ENCODE results near the gene RING1.

The RING1 gene

DNA sequence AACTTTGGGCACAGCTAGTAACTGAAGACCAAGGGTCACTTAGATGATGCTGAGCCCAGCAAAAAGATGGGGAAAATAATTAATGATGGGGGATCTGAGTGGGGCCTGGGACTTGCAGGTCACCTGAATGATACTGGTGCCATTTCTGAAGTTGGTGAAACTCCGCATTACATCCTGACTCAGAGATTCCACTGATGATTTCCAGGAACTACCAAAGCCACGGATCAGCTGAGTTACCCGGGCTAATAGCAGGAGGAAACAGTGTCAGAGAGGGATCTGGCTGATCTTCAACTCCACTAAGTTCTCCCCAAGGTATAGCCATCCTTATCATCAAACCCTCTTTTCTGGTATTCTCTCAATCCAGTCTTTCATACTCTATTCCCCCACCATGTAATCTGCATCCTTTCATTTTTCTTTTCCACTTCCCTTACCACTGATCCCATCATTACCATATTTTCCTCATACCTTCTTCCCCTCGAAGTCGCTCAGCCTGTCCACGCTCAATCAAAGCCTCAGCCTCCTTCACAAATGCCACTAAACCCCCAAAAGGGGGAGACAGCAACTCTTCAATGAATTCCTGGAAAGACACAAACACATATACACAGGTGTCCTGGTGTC lies 43.2 kb downstream of the RING1 start:
- Histone ChIP-seq H3K9me3 (ENCODE audit: control insufficient read depth in 2 of 2, low read length in 2 of 2) (no peaks in the 10 kb centered on the region), H3K27me3 (ENCODE audit: control insufficient read depth in 1 of 2, insufficient read depth in 2 of 2, low read length in 2 of 2) (no peaks in the 10 kb centered on the region), H3K4me1 (ENCODE audit: control insufficient read depth, insufficient read depth, low read length) (peaks cover 26% of the 10 kb centered on the region), H3K4me3 (ENCODE audit: low read length in 2 of 2) (no peak overlapping the region), H3K9ac (ENCODE audit: low read length in 2 of 2) (no peak overlapping the region), H3K36me3 (ENCODE audit: control insufficient read depth in 2 of 2, insufficient read depth in 2 of 2, low read length in 2 of 2) (peaks cover 0 to 6% of the 10 kb centered on the region in 2 donors), H3K27ac (ENCODE audit: low read length) (no peak overlapping the region)

DNA sequence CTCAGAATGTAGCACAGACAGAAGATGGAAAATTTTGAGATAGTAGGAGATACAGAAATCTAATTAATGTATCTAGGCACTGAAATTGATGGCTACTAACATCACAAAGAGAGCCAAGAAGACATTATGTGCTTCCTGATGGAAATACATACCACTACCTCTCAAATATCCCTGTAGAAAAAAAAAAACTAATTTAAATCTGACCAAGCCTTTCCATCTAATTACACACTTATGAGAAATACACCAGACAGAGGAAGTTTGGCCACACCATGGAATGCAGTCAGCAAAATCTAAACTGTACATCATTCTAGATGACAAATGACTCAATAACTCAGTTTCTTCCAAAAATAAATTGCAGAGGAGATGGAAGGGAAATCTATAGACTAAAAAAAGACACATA lies 44.5 kb downstream of the RING1 start:
- peaks cover 26% of the 10 kb centered on the region for H3K4me1 ChIP-seq (ENCODE audit: control insufficient read depth, insufficient read depth, low read length)
- H3K36me3 ChIP-seq (ENCODE audit: control insufficient read depth in 2 of 2, insufficient read depth in 2 of 2, low read length in 2 of 2) = peaks cover 0 to 6% of the 10 kb centered on the region in 2 donors
- no peak overlapping the region for H3K4me3 ChIP-seq (ENCODE audit: low read length in 2 of 2)
- H3K9me3 ChIP-seq (ENCODE audit: control insufficient read depth in 2 of 2, low read length in 2 of 2) = no peaks in the 10 kb centered on the region
- no peak overlapping the region for H3K9ac ChIP-seq (ENCODE audit: low read length in 2 of 2)
- H3K27me3 ChIP-seq (ENCODE audit: control insufficient read depth in 1 of 2, insufficient read depth in 2 of 2, low read length in 2 of 2) = no peaks in the 10 kb centered on the region
- H3K27ac ChIP-seq (ENCODE audit: low read length) = no peak overlapping the region

DNA sequence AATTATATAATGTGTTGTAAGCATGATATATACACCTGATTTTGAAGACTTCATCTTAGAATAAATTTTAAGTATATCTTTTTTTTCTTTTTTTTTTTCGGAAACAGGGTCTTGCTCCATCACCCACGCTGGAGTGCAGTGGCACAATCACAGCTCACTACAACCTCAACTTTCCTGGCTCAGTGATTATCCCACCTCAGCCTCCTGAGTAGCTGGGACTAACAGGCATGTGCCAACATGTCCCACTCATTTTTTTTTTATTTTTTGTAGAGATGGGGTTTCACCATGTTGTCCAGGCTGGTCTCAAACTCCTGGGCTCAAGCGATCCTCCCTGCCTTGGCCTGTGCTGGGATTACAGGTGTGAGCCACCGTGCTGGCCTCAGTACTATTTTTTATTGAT lies 46.3 kb downstream of the RING1 start:
- Histone ChIP-seq H3K4me1 (ENCODE audit: control insufficient read depth, insufficient read depth, low read length) (peaks cover 13% of the 10 kb centered on the region), H3K4me3 (ENCODE audit: low read length in 2 of 2) (no peak overlapping the region), H3K9ac (ENCODE audit: low read length in 2 of 2) (no peak overlapping the region), H3K27me3 (ENCODE audit: control insufficient read depth in 1 of 2, insufficient read depth in 2 of 2, low read length in 2 of 2) (no peaks in the 10 kb centered on the region), H3K36me3 (ENCODE audit: control insufficient read depth in 2 of 2, insufficient read depth in 2 of 2, low read length in 2 of 2) (peaks cover 0 to 8% of the 10 kb centered on the region in 2 donors), H3K9me3 (ENCODE audit: control insufficient read depth in 2 of 2, low read length in 2 of 2) (no peaks in the 10 kb centered on the region), H3K27ac (ENCODE audit: low read length) (no peak overlapping the region)

DNA sequence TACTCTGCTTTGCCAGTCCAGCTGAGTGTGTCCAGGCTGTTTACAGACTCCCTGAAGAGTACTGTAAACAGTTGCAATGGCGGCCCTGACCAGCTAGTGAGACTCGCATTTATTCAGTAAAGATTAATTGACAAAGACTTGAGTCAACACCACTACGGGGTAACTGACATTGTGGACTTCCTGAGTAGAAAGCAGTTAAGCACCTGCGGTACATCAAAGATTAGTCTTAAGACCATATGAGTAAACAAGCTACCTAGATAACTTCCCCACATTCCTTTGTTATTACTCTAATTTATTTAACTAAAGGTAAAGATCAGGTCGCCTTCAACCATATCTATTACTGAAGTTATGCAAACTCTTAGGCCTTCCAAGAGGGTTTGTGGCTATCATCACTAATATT lies 50.7 kb downstream of the RING1 start:
- Histone ChIP-seq H3K27me3 (ENCODE audit: control insufficient read depth in 1 of 2, insufficient read depth in 2 of 2, low read length in 2 of 2) (no peaks in the 10 kb centered on the region), H3K4me1 (ENCODE audit: control insufficient read depth, insufficient read depth, low read length) (no peaks in the 10 kb centered on the region), H3K9me3 (ENCODE audit: control insufficient read depth in 2 of 2, low read length in 2 of 2) (no peaks in the 10 kb centered on the region), H3K27ac (ENCODE audit: low read length) (no peak overlapping the region), H3K36me3 (ENCODE audit: control insufficient read depth in 2 of 2, insufficient read depth in 2 of 2, low read length in 2 of 2) (peaks cover 19 to 20% of the 10 kb centered on the region in 2 donors), H3K9ac (ENCODE audit: low read length in 2 of 2) (no peak overlapping the region), H3K4me3 (ENCODE audit: low read length in 2 of 2) (no peak overlapping the region)

Data from stomach smooth muscle (tissue), 2 donors.